Activated CD4-positive, alpha-beta T cell treated with anti-CD3 and anti-CD28 coated beads for 48 hours (primary cell): ENCODE data around the gene PACRG.

Experiments used
- DNase-seq: peaks from one replicate; pipeline ENCODE4 v3.0.0-alpha.2; 2020

The PACRG gene

DNA sequence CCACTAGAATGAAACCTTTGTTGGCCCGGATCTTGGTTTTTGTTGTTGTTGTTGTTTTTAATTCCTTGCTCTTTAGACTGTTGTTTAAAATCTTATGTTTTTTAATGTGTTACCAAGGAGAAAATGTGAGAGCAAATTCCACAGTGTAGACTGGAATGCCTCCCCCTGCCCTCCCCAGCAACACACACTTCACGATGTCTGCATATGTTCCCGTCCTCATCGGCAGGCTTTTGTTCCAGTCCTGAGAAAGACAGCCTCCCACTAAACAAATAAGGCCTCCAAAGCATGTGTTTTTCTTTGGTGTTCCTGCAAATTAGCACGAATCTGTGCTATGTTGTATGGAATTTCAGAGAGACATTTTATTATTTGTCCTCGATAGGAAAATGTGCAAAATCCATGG is 423.4 kb downstream of the PACRG start:
- DNase-seq: no peak

GRCh38 chr6:163152701-163153100 is 424.9 kb downstream of the PACRG start:
- DNase-seq: no peak

GRCh38 chr6:163159110-163159509 is 431.3 kb downstream of the PACRG start:
- no peak for DNase-seq

DNA sequence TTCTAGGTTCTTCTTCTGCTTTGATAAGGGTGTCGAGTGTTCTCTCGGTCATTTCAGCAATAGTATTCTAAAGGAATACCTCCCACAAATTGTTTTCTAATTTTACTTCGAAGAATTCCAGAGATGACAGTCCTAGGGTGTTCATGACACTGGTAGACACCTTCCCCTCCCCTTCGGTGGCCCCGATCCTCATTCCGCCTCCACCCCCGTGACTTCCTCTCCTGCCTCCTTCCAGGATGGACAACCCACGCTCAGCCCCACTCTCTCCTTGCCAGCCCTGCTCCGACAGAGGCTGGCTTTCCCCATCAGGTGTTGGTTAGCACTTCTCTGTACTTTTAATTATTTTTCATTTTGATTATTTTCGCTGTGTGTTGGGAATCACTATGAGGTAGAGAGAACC is 431.9 kb downstream of the PACRG start:
- no peak for DNase-seq

DNA sequence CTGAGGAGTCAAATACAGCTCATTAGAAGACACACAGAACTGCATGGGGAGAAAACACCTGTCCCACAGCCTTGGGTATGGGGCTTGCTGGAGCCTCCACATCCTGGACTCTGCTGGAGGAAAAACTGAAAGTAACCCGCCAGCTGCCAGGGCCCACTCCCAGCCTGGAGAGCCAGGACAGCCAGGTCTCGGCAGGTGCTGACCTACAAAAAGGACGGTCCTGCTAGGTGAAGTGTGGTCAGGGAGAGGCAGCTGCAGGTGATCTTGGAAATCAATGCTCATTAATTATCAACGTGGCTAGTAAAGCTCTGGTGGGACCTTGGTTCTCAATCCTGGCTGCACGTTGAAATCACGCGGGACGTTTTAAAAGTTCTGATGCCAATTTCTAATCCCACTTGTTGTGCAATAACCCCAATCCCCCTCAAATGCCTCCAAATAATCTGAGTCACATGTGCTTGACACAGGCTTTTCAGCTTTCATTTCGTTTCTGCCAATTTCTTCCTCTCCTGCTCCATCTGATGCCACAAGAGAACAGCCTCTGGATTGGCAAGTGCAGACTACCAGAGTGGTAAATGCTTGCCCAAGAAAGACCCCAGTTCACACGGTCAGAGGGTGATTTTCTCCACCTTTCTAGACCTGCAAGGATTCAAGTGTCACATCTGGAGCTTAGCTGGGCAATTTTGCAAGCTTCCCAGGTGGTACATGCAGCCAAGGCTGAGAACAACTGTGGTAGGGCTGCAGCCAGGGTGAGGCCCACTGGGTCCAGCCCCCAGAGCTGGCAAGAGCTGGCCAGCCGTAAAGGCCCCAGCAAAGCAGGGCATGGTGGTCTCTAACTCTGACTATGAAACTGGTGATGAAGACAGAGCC is 434.5 kb downstream of the PACRG start:
- no peak for DNase-seq

GRCh38 chr6:163162874-163163213 is 435.1 kb downstream of the PACRG start:
- no peak for DNase-seq

- no peak for DNase-seq
Observed at GRCh38 chr6:163164175-163164900, 436.6 kb downstream of the PACRG start.

DNA sequence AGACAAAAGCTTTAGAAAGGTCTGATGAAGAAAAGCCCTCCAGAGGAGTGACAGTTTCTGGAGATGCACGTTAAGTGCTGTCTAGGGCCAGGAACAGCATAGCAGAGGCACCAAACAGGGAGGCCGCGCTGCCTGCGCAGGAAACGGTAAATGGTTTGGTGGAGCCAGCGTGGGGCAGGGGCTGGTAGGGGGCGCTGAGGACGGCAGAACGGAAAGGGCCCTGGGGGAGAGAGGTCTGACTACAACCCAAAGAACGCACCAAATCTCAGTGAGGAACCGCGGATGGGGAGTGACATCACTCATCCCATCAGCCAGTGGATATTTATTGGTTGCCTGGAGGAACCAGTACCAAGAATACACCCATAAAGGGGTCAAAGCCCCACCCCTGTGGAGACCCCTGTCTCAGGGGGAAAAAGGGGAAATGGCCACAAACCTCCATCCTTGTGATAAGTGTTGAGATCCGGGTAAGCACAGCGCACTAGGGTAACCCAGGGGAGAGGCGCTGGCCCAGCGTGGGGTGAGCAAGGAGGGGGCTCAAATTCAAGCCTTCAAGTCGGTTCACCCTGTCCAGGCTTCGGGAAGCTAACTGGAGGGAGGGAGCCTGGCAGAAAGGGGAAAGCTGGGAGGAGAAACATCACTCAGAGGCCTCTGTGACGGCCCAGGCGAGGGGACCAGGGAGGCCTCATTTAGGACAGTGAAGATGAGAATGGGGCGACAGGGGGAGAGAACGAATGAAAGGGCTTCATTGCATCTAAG is 437.6 kb downstream of the PACRG start:
- DNase-seq: no peak

DNA sequence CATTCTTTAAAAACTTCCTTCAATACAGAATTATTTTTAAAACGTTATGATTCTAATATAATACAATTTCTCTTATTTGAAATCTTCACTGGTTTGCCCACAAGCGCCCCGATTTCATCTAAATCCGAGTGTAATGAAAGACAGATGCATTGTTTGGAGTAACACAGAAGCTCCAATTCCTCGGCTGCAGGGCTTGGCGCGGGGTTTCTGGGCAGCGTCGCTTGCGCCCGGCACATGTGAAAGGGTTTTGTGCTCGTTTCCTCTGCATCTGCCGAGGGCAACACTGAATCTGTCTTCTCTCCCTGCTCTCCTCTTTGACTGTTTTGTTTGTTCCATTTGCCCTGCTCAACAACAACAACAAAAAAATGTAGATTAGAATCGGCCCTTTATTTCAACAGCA is 438.1 kb downstream of the PACRG start:
- no peak for DNase-seq

DNA sequence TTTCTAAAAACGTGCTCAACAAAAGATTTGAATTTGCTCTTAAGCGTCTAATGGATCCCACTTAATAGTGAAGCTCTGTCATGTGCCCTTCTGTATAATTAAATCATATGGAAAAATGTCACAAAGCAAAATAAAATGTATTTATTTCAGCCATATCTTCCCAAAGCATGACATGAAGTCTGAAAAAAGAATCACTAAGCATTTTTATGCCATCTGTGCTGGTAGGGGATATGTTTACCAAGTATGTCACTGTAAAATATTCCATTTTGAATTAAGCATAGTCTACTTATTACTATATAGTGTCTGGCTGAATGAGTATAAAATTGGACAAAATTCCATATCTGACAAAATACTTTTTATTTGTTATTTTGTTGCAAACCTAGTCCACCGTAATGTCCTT is 438.7 kb downstream of the PACRG start:
- DNase-seq: no peak

- no peak for DNase-seq
Observed at GRCh38 chr6:163169521-163169920, 441.7 kb downstream of the PACRG start.

DNA sequence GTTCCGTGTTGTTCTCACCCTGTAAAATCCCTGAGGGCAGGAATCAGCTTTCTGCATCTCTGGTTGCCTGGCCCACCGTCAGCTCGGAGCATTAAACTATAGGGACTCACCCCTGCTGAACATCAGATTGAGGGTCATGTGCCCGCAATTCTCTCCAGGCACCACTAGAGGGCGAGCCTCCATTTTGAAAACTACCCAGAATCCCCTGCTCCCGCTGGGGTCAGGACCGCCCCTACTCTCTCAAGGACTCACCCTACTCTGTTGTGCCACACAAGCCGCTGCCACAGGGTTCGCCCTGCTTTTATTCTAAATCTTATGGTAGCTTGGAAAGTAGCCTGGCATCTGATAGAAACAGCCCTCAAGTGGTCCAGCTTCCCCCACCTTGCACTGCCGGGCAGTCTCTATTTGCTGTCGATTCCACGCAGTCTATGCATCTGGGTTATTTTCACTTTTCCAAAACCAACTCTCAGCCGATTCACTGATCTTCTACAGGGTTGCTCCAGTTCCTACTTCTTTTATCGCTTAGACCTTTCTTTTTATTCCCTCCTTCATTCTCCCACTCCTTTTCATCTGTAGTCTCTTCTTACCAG is 442.6 kb downstream of the PACRG start:
- DNase-seq: peak; percentile 62

- no peak for DNase-seq
Observed at GRCh38 chr6:163173741-163174140, 446.0 kb downstream of the PACRG start.

DNA sequence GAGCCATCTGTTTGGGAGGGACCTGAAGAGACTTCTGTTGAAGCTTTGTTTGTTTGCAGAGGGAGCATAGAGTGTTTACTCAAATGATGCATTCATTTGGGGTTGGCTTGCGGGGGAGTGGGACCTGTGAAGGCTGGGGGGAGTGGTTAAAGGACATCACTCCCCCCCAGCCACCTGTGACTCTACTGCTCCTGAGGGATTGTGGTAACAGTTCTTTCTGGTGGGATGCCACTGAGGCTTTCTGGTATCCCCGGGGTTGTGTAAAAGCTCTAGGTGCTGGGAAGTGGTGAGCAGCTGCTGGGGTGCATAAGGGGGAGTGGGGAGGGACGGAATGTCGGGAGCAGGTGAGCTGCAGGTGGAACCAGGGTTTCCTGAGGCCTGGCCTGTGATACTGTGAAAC is 447.5 kb downstream of the PACRG start:
- DNase-seq: no peak

DNA sequence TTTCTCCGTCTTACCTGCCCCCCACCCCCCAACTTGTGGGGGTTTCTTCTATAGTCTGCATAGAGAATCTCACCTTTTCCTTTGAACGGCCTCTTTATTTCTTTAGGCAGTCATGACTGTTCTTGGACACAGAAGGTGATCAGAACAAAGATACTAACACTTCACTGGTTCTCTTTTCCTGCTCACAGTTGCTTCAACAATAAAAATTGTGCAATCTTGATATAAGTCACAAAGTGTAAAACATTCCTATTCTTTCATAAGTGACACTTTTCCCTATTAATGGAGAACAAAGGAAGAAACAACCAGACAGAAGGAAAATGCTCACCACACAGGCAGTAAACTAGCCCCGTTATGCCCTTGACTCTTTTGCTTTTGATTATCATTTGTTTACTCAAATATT is 448.3 kb downstream of the PACRG start:
- no peak for DNase-seq

GRCh38 chr6:163177007-163177406 is 449.2 kb downstream of the PACRG start:
- no peak for DNase-seq

DNA sequence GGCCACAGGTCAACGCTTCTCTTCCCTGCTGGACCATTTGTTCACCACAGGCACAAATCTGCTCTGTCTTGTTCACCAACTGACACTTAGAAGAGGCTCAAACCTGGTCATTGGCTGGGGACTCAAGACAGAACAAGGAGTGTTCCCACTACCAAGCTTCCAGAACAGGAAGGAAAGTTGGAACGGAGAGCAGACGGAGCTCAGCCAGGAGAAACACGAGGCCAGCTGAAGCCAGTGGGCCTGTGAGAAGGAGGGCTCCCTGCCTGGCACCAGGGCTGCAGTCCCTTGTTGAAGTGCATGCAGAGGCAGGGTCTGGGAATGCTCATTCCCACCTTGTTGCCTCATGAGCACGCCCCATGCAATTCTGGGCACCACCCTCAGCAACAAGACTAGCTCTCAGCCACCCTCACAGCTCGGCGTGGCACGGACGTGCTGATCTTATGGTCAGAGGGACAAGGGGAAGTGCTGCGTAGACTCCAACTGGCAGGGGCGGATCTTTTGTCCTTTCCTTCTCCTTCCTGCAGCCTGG is 450.2 kb downstream of the PACRG start:
- DNase-seq: no peak

- no peak for DNase-seq
Observed at GRCh38 chr6:163179061-163179460, 451.3 kb downstream of the PACRG start.

- no peak for DNase-seq
Observed at GRCh38 chr6:163179721-163180120, 451.9 kb downstream of the PACRG start.

DNA sequence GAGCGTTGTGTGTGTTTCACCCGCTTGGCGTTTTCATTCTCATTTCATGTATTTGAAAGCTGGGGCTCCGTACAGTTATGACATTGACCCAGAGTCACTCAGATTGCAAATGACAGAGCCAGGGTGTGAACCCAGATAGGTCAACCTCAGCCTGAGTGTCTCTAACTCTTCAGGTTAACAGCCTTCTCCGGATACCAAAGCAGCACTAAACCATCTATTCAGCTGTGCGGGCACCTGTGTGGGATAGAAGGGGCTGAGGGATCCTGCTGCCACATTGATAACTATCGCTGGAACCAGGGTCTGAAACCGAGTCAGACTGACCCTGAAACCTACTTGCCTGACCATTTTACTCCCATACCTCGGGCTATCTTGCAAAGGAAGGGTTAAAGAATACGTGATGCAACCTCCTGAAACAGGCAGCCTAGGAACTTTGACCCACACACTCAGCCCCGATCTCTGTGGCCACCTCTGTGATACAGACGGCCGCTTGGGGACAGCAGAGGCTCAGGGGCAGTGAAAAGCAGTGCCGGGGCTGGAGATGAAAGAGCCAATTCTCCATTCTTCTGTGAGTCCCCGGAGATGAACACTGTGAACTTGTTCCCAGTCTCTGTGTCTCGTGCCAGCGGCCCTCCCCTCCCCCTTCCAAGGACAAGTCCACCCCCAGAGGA is 453.2 kb downstream of the PACRG start:
- DNase-seq: peak; percentile 6

GRCh38 chr6:163181666-163182180 is 453.9 kb downstream of the PACRG start:
- no peak for DNase-seq

GRCh38 chr6:163182696-163183095 is 454.9 kb downstream of the PACRG start:
- no peak for DNase-seq
